ENCODE measurements around the gene PRKN.

The PRKN gene

DNA sequence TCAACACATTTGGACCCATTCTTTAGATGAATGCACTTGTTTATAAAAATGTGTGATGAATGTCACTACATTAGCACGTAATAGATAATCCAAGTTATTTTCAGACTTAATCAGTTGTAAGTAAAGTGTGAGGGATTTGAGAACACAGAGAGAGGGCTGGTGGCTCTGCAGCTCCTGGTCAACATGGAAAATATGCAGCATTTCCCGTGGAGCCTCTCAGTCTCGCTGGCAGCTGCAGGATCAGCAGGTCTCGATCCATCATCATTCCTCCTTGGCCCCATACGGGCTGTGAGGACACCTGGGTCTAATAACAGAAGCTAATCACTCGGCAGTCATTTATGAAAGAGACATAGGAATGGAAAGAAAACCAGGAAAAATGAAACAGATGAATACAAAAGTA is 390.2 kb downstream of the PRKN start:
- TF ChIP-seq, protein P1, sequence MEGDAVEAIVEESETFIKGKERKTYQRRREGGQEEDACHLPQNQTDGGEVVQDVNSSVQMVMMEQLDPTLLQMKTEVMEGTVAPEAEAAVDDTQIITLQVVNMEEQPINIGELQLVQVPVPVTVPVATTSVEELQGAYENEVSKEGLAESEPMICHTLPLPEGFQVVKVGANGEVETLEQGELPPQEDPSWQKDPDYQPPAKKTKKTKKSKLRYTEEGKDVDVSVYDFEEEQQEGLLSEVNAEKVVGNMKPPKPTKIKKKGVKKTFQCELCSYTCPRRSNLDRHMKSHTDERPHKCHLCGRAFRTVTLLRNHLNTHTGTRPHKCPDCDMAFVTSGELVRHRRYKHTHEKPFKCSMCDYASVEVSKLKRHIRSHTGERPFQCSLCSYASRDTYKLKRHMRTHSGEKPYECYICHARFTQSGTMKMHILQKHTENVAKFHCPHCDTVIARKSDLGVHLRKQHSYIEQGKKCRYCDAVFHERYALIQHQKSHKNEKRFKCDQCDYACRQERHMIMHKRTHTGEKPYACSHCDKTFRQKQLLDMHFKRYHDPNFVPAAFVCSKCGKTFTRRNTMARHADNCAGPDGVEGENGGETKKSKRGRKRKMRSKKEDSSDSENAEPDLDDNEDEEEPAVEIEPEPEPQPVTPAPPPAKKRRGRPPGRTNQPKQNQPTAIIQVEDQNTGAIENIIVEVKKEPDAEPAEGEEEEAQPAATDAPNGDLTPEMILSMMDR (IDR thresholded peaks at IDR 0.05; ENCODE audit: low read length, missing control alignments) = no peak
- H3K4me3 ChIP-seq (replicated peaks; ENCODE audit: low read depth, low read length) = no peak overlapping the region
- DNase-seq (ENCODE audit: low read depth) = no peak

DNA sequence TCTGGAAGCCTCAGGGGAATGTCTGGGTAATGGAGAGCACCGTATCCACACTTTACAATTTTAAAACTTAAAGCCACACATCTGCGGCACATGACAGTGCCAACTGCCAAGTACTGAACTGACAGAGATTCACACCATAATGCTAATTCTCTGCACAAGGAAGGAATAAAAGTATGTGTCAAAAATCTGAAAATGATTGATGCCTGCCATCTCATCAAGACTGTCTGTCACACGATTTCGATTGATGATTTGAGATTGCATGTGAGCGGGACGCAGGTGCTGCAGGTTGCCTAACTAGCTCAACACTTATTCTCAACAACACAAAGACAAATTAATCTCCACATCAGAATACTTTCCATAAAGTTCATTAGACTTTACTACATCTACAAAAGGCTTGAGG is 391.2 kb downstream of the PRKN start:
- H3K4me3 ChIP-seq (replicated peaks; ENCODE audit: low read depth, low read length) = no peak overlapping the region
- TF ChIP-seq, protein P1 (IDR thresholded peaks at IDR 0.05; ENCODE audit: low read length, missing control alignments) = no peak
- no peak for DNase-seq (ENCODE audit: low read depth)

DNA sequence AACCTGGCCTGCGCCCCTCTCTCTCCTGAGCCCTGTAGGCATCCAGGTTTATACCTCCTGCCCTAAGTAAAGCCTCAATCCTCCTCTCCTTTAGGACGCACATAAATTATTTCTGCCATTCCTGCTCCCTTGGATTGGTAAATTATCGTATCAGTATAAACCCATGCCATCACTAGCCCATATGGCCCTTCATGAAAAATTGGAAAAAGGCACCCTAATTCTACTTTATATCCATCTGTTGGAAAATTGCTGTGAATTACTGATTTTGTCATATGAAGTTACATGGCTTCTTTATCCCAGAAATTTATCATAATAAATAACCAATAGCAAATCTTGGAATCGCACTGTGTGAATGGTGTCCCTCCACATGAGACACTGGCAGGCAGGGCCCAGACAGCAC is 395.2 kb downstream of the PRKN start:
- DNase-seq (ENCODE audit: low read depth) = no peak
- TF ChIP-seq, protein P1 (IDR thresholded peaks at IDR 0.05; ENCODE audit: low read length, missing control alignments) = no peak
- H3K4me3 ChIP-seq (replicated peaks; ENCODE audit: low read depth, low read length) = no peak overlapping the region

- no peak for DNase-seq (ENCODE audit: low read depth)
- TF ChIP-seq, protein P1 (IDR thresholded peaks at IDR 0.05; ENCODE audit: low read length, missing control alignments) = no peak
- no peak overlapping the region for H3K4me3 ChIP-seq (replicated peaks; ENCODE audit: low read depth, low read length)
Measured at GRCh38 chr6:162331911-162332310, 395.7 kb downstream of the PRKN start.

GRCh38 chr6:162325826-162326225 is 401.7 kb downstream of the PRKN start:
- no peak overlapping the region for H3K4me3 ChIP-seq (replicated peaks; ENCODE audit: low read depth, low read length)
- no peak for DNase-seq (ENCODE audit: low read depth)
- TF ChIP-seq, protein P1 (IDR thresholded peaks at IDR 0.05; ENCODE audit: low read length, missing control alignments) = no peak

GRCh38 chr6:162325051-162325450 is 402.5 kb downstream of the PRKN start:
- TF ChIP-seq, protein P1 (IDR thresholded peaks at IDR 0.05; ENCODE audit: low read length, missing control alignments) = no peak
- no peak for DNase-seq (ENCODE audit: low read depth)
- H3K4me3 ChIP-seq (replicated peaks; ENCODE audit: low read depth, low read length) = no peak overlapping the region

GRCh38 chr6:162315291-162315690 is 412.3 kb downstream of the PRKN start:
- no peak for DNase-seq (ENCODE audit: low read depth)
- no peak overlapping the region for H3K4me3 ChIP-seq (replicated peaks; ENCODE audit: low read depth, low read length)
- TF ChIP-seq, protein P1 (IDR thresholded peaks at IDR 0.05; ENCODE audit: low read length, missing control alignments) = no peak
